Choroid plexus epithelial cell (primary cell): ENCODE results near the gene HPCAL4.

Experiments
- DNase-seq: peaks from one replicate; pipeline ENCODE4 v3.0.0-alpha.2; 2010; ENCODE audit warnings: low read depth
- H3K4me3 ChIP-seq: 2 replicates; pipeline ENCODE4 v1.5.1; 2011; ENCODE audit warnings: low read depth, mild to moderate bottlenecking, control low read depth, low read length, moderate library complexity
- CTCF ChIP-seq: conservative IDR thresholded peaks from 2 replicates; pipeline ENCODE4 v1.5.1; 2011; ENCODE audit warnings: low read depth, mild to moderate bottlenecking, control low read depth, inconsistent platforms, low read length, moderate library complexity

HPCAL4 gene

GRCh38 chr1:39680751-39681150 lies 10.5 kb downstream of the HPCAL4 start:
- no peak for TF ChIP-seq CTCF
- H3K4me3 ChIP-seq, result no peak overlapping the region
- no peak for DNase-seq

GRCh38 chr1:39679821-39680220 lies 11.4 kb downstream of the HPCAL4 start:
- no peak overlapping the region for H3K4me3 ChIP-seq
- TF ChIP-seq CTCF, result no peak
- DNase-seq, result no peak

- no peak overlapping the region for H3K4me3 ChIP-seq
- no peak for TF ChIP-seq CTCF
- no peak for DNase-seq
Measured at GRCh38 chr1:39678889-39679288, 12.3 kb downstream of the HPCAL4 start.

GRCh38 chr1:39677645-39678044 lies 13.6 kb downstream of the HPCAL4 start:
- TF ChIP-seq CTCF, result no peak
- no peak for DNase-seq
- H3K4me3 ChIP-seq, result no peak overlapping the region

GRCh38 chr1:39676948-39677548 lies 14.2 kb downstream of the HPCAL4 start:
- DNase-seq, result no peak
- TF ChIP-seq CTCF, result no peak
- no peak overlapping the region for H3K4me3 ChIP-seq

GRCh38 chr1:39675220-39675619 lies 16.0 kb downstream of the HPCAL4 start:
- no peak for DNase-seq
- H3K4me3 ChIP-seq, result no peak overlapping the region
- no peak for TF ChIP-seq CTCF

GRCh38 chr1:39673215-39673614 lies 18.0 kb downstream of the HPCAL4 start:
- H3K4me3 ChIP-seq, result no peak overlapping the region
- no peak for DNase-seq
- TF ChIP-seq CTCF, result no peak
